ENCODE results near the gene RTP4. TPM values are rescaled to one million over a fixed set of nuclear protein-coding genes. Genes with fewer than 3 reads are reported as not detected.

The RTP4 gene, protein sequence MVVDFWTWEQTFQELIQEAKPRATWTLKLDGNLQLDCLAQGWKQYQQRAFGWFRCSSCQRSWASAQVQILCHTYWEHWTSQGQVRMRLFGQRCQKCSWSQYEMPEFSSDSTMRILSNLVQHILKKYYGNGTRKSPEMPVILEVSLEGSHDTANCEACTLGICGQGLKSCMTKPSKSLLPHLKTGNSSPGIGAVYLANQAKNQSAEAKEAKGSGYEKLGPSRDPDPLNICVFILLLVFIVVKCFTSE
- total RNA-seq = 10 to 100 TPM in 1 of 5 experiments, 1 to 10 TPM in 4; 1.6 to 23.1 (median 5.5) TPM
- polyA plus RNA-seq = 10 to 100 TPM in 1 of 2 donors, 1 to 10 TPM in 1; 7.3 to 13.3 TPM
- total RNA-seq = 3.1 reads per million, percentile 16 among the genes with 10 or more reads in this experiment

GRCh38 chr3:187368251-187369088 is at the start of gene RTP4:
RTP4 (plus strand) TSS chr3:187368385; CDS start chr3:187368442, 57 bp downstream.
- Histone ChIP-seq H3K4me3 (ENCODE audit: low read length) (peak within 1 kb of the TSS; percentile 85), H3K4me1 (ENCODE audit: control insufficient read depth in 2 of 2, insufficient read depth in 2 of 2, low read length in 2 of 2) (peaks cover 9 to 13% of the 10 kb centered on the region in 2 donors), H3K9me3 (ENCODE audit: control insufficient read depth in 2 of 3, low read length in 3 of 3) (no peaks in the 10 kb centered on the region), H3K27me3 (ENCODE audit: control insufficient read depth in 2 of 2, insufficient read depth in 2 of 2, low read length in 2 of 2) (no peaks in the 10 kb centered on the region), H3K27ac (ENCODE audit: low read depth, low read length) (peak within 1 kb of the TSS; percentile 78), H3K36me3 (ENCODE audit: control insufficient read depth in 2 of 3, insufficient read depth in 3 of 3, low read length in 3 of 3) (peaks cover 0 to 25% (median 4%) of the 10 kb centered on the region in 3 experiments)
- peaks cover 22 to 42% (median 29%) of the 10 kb centered on the region in 7 donors for H3K4me1 Mint-ChIP-seq
- intact Hi-C loops (cut with micrococcal nuclease) = loop anchor here (1.0 to 10.0 kb wide), 9 partner anchors 229 to 1764 kb away; partner anchors contain the start of genes DNAJB11 (in 1 of the 2), LPP (in 1 of the 2), RPL39L (in 1 of the 2) and TRA2B (in 1 of the 2)
- CTCF ChIA-PET = interaction anchor here (0.6 to 1.1 kb wide), 2 partner anchors 49 to 351 kb away, joined by 3 to 4 read pairs; no protein-coding TSS in a partner anchor
- peak; percentile 86 for ATAC-seq
- POLR2A ChIA-PET = interaction anchor here (0.7 to 1.4 kb wide), 6 partner anchors 9 to 1623 kb away, joined by 3 to 4 read pairs (median 3); partner anchors contain the start of gene RPL39L
- H3K36me3 Mint-ChIP-seq = peaks cover 28 to 51% (median 43%) of the 10 kb centered on the region in 5 donors
- H3K27me3 Mint-ChIP-seq = no peaks in the 10 kb centered on the region
- H3K4me3 Mint-ChIP-seq = peak within 1 kb of the TSS; percentile 89 to 100 (median 98)
- H3K9me3 Mint-ChIP-seq = peaks cover 0 to 44% (median 11%) of the 10 kb centered on the region in 11 donors
- peak in 8 of 9 donors; percentile 25 to 70 (median 55) for DNase-seq
- H3K27ac Mint-ChIP-seq = peak within 1 kb of the TSS; percentile 94 to 100 (median 98)

GRCh38 chr3:187318819-187319616 is 49.2 kb upstream of the RTP4 start:
- CTCF ChIA-PET = interaction anchor here (0.7 to 9.0 kb wide), 17 partner anchors 9 to 412 kb away, joined by 3 to 158 read pairs (median 4); partner anchors contain the start of genes RTP4 and SST
- Histone ChIP-seq H3K9me3 (ENCODE audit: control insufficient read depth in 2 of 3, low read length in 3 of 3) (no peaks in the 10 kb centered on the region), H3K4me1 (ENCODE audit: control insufficient read depth in 2 of 2, insufficient read depth in 2 of 2, low read length in 2 of 2) (peaks cover 5 to 8% of the 10 kb centered on the region in 2 donors), H3K27ac (ENCODE audit: low read depth, low read length) (no peak overlapping the region), H3K4me3 (ENCODE audit: low read length) (peak overlapping the region; percentile 10), H3K36me3 (ENCODE audit: control insufficient read depth in 2 of 3, insufficient read depth in 3 of 3, low read length in 3 of 3) (no peaks in the 10 kb centered on the region), H3K27me3 (ENCODE audit: control insufficient read depth in 2 of 2, insufficient read depth in 2 of 2, low read length in 2 of 2) (no peaks in the 10 kb centered on the region)
- peaks cover 33 to 41% (median 39%) of the 10 kb centered on the region in 5 donors for H3K27me3 Mint-ChIP-seq
- H3K4me3 Mint-ChIP-seq = peak overlapping the region in 9 of 10 donors; percentile 3 to 74 (median 59)
- no peak overlapping the region for H3K27ac Mint-ChIP-seq
- intact Hi-C loops (cut with micrococcal nuclease) = loop anchor here (1.0 to 2.0 kb wide), 7 partner anchors 99 to 1829 kb away; no protein-coding TSS in a partner anchor
- ATAC-seq (peak; percentile 60), DNase-seq (peak in 8 of 9 donors; percentile 20 to 63 (median 46))
- POLR2A ChIA-PET = interaction anchor here (0.6 kb wide), 1 partner anchor 294 kb away, joined by 6 read pairs; no protein-coding TSS in a partner anchor
- H3K4me1 Mint-ChIP-seq = peaks cover 5 to 15% (median 13%) of the 10 kb centered on the region in 7 donors
- H3K9me3 Mint-ChIP-seq = no peaks in the 10 kb centered on the region
- no peaks in the 10 kb centered on the region for H3K36me3 Mint-ChIP-seq

DNA sequence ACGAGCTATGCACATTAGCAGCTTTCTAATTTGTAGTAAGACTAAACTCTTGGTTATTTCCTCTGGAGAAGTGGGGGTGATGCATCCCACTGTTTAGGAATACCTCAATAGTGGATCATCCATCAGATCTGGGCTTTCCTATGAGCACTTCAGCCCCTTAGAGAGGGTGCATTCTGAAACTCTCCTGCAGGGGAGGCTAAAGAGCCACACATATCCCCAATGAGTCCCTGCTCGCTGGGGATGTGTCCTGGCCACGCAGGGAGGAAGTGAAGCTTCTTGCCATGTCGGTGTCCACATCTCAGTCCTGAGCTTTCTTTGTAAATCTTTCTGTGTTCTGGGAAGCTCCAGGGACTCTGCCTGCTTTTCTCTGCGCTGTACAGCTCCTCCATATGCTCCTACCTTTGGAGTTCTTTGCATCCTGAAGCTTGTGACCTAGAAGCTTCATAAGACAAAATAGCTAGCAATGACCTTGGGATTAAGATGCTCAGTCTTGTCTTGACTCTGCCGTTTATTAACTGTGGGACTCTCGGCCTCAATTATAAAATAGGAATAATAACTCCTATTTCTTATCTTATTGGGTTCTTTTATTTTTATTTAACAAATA is 48.4 kb upstream of the RTP4 start:
- Histone ChIP-seq H3K4me1 (ENCODE audit: control insufficient read depth in 2 of 2, insufficient read depth in 2 of 2, low read length in 2 of 2) (peaks cover 5 to 8% of the 10 kb centered on the region in 2 donors), H3K27ac (ENCODE audit: low read depth, low read length) (no peak overlapping the region), H3K9me3 (ENCODE audit: control insufficient read depth in 2 of 3, low read length in 3 of 3) (no peaks in the 10 kb centered on the region), H3K27me3 (ENCODE audit: control insufficient read depth in 2 of 2, insufficient read depth in 2 of 2, low read length in 2 of 2) (no peaks in the 10 kb centered on the region), H3K36me3 (ENCODE audit: control insufficient read depth in 2 of 3, insufficient read depth in 3 of 3, low read length in 3 of 3) (no peaks in the 10 kb centered on the region), H3K4me3 (ENCODE audit: low read length) (no peak overlapping the region)
- ATAC-seq = peak; percentile 82
- DNase-seq = peak in 8 of 9 donors; percentile 22 to 56 (median 29)
- CTCF ChIA-PET = interaction anchor here (0.9 to 9.0 kb wide), 15 partner anchors 8 to 411 kb away, joined by 3 to 158 read pairs (median 5); partner anchors contain the start of genes RTP4 and SST
- H3K36me3 Mint-ChIP-seq = no peaks in the 10 kb centered on the region
- no peak overlapping the region for H3K27ac Mint-ChIP-seq
- H3K4me1 Mint-ChIP-seq = peaks cover 5 to 15% (median 13%) of the 10 kb centered on the region in 7 donors
- peak overlapping the region in 5 of 10 donors; percentile 16 to 59 (median 31) for H3K4me3 Mint-ChIP-seq
- intact Hi-C loops (cut with micrococcal nuclease) = loop anchor here (1.0 to 2.0 kb wide), 7 partner anchors 100 to 1828 kb away; no protein-coding TSS in a partner anchor
- POLR2A ChIA-PET = no interaction called here
- no peaks in the 10 kb centered on the region for H3K9me3 Mint-ChIP-seq
- H3K27me3 Mint-ChIP-seq = peaks cover 31 to 38% (median 34%) of the 10 kb centered on the region in 5 donors

GRCh38 chr3:187321766-187322165 is 46.4 kb upstream of the RTP4 start:
- Mint-ChIP-seq H3K4me3 (no peak overlapping the region), H3K27me3 (peaks cover 20 to 27% (median 22%) of the 10 kb centered on the region in 5 donors), H3K9me3 (no peaks in the 10 kb centered on the region), H3K36me3 (no peaks in the 10 kb centered on the region), H3K4me1 (peaks cover 5 to 15% (median 13%) of the 10 kb centered on the region in 7 donors), H3K27ac (no peak overlapping the region)
- H3K36me3 ChIP-seq (ENCODE audit: control insufficient read depth in 2 of 3, insufficient read depth in 3 of 3, low read length in 3 of 3) = no peaks in the 10 kb centered on the region
- no peaks in the 10 kb centered on the region for H3K9me3 ChIP-seq (ENCODE audit: control insufficient read depth in 2 of 3, low read length in 3 of 3)
- H3K27me3 ChIP-seq (ENCODE audit: control insufficient read depth in 2 of 2, insufficient read depth in 2 of 2, low read length in 2 of 2) = no peaks in the 10 kb centered on the region
- H3K4me1 ChIP-seq (ENCODE audit: control insufficient read depth in 2 of 2, insufficient read depth in 2 of 2, low read length in 2 of 2) = peaks cover 5 to 8% of the 10 kb centered on the region in 2 donors
- ChIA-PET POLR2A (no interaction called here), CTCF (interaction anchor here (1.1 to 9.0 kb wide), 5 partner anchors 10 to 393 kb away, joined by 3 to 158 read pairs (median 4); no protein-coding TSS in a partner anchor)
- no peak overlapping the region for H3K27ac ChIP-seq (ENCODE audit: low read depth, low read length)
- ATAC-seq (no peak), DNase-seq (no peak)
- no peak overlapping the region for H3K4me3 ChIP-seq (ENCODE audit: low read length)
- intact Hi-C loops (cut with micrococcal nuclease) = no loop called here

GRCh38 chr3:187322291-187322690 is 45.9 kb upstream of the RTP4 start:
- H3K27me3 Mint-ChIP-seq = peaks cover 15 to 21% (median 17%) of the 10 kb centered on the region in 5 donors
- H3K27me3 ChIP-seq (ENCODE audit: control insufficient read depth in 2 of 2, insufficient read depth in 2 of 2, low read length in 2 of 2) = no peaks in the 10 kb centered on the region
- ChIA-PET POLR2A (no interaction called here), CTCF (interaction anchor here (1.4 to 9.0 kb wide), 3 partner anchors 11 to 392 kb away, joined by 3 to 158 read pairs (median 95); no protein-coding TSS in a partner anchor)
- H3K4me1 ChIP-seq (ENCODE audit: control insufficient read depth in 2 of 2, insufficient read depth in 2 of 2, low read length in 2 of 2) = peaks cover 5 to 8% of the 10 kb centered on the region in 2 donors
- peaks cover 5 to 15% (median 13%) of the 10 kb centered on the region in 7 donors for H3K4me1 Mint-ChIP-seq
- DNase-seq (no peak), ATAC-seq (no peak)
- no peak overlapping the region for H3K4me3 Mint-ChIP-seq
- H3K9me3 Mint-ChIP-seq = no peaks in the 10 kb centered on the region
- no peak overlapping the region for H3K4me3 ChIP-seq (ENCODE audit: low read length)
- H3K36me3 ChIP-seq (ENCODE audit: control insufficient read depth in 2 of 3, insufficient read depth in 3 of 3, low read length in 3 of 3) = no peaks in the 10 kb centered on the region
- intact Hi-C loops (cut with micrococcal nuclease) = no loop called here
- H3K9me3 ChIP-seq (ENCODE audit: control insufficient read depth in 2 of 3, low read length in 3 of 3) = no peaks in the 10 kb centered on the region
- no peak overlapping the region for H3K27ac ChIP-seq (ENCODE audit: low read depth, low read length)
- H3K36me3 Mint-ChIP-seq = no peaks in the 10 kb centered on the region
- no peak overlapping the region for H3K27ac Mint-ChIP-seq

All from naive thymus-derived CD4-positive, alpha-beta T cell (primary cell).